LNCAP (cell line): ENCODE results near the gene FGF14.

Experiments used
- TF ChIP-seq, protein P1 (sequence below): fragments of 450-650 bp; IDR thresholded peaks from 2 replicates; pipeline ENCODE4 v1.5.1; 2017; ENCODE audit warnings: mild to moderate bottlenecking

FGF14 gene

DNA sequence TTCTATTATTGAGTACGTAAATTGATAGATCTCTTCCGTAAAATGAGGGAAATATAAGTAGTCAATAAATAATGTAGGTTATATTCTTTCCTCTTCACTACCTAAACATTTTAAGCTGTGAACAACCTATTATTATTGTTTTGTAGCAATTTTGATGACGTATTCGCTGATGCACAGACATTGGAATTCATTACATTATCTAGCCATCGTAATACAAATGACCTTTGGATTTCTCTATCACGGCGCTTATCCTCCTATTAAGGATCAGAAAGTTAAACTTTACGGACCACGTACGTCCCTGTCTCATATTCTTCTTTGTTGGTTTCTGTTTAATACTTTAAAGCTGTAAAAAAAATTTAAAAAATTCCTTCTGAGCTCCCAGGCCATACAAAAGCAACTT, 684.5 kb downstream of the FGF14 start:
- TF ChIP-seq, protein P1, sequence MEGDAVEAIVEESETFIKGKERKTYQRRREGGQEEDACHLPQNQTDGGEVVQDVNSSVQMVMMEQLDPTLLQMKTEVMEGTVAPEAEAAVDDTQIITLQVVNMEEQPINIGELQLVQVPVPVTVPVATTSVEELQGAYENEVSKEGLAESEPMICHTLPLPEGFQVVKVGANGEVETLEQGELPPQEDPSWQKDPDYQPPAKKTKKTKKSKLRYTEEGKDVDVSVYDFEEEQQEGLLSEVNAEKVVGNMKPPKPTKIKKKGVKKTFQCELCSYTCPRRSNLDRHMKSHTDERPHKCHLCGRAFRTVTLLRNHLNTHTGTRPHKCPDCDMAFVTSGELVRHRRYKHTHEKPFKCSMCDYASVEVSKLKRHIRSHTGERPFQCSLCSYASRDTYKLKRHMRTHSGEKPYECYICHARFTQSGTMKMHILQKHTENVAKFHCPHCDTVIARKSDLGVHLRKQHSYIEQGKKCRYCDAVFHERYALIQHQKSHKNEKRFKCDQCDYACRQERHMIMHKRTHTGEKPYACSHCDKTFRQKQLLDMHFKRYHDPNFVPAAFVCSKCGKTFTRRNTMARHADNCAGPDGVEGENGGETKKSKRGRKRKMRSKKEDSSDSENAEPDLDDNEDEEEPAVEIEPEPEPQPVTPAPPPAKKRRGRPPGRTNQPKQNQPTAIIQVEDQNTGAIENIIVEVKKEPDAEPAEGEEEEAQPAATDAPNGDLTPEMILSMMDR = no peak

GRCh38 chr13:101714195-101714594, 687.7 kb downstream of the FGF14 start:
- TF ChIP-seq, protein P1 = no peak

GRCh38 chr13:101712026-101712348, 689.9 kb downstream of the FGF14 start:
- TF ChIP-seq, protein P1 = no peak

DNA sequence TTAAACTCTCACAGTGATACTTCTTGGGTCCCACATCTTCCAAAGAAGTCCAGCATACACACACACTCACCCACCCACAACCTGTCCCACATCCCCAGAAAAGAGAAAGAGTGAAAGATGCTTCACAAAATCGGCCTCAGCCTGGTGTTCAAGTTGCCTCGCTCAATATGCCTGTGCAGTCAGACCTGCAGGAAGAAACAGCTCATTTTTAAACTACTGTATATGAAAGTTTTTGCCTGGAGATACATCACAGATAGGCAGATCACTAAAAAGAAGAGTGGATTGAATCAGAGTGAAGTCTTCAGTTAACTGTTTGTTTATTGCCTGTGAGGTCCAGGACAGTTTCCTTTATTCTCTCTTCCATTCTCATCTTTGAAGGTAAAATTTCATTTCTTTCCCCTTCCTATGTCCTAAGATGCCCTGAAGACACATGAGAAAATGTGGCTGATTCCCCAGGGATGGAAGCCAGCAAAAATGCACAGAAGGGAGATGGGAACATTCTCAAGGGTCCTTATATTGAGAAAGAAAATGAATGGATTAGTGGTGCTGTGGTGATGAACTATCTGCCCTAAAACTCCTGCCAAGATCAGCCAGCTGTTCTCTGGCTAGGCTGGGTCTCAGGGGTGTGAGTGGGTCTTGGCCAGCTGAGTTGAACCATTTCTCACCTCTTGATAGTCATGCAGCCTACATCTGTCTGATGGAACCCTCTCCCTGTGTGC, 690.4 kb downstream of the FGF14 start:
- TF ChIP-seq, protein P1 = no peak

DNA sequence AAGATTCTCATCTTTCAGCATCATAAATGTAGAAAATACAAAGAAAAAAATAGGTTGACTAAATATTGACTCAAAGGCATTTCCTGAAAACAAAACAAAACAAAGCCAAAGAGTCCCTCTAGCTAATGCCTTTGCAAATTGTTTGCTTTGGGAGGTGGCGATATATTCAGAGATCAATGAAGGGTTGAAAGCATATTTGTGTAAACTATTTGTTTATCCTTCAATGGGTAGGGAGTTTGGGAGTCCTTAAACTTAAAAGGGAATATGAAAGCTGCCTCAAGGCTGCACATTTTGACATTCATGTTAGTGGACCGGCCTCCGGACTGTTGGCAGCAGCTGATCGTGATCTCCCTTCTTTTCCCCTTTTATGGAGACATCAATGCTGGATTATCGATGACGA, 691.9 kb downstream of the FGF14 start:
- TF ChIP-seq, protein P1 = no peak

GRCh38 chr13:101708115-101708514, 693.7 kb downstream of the FGF14 start:
- TF ChIP-seq, protein P1 = no peak

DNA sequence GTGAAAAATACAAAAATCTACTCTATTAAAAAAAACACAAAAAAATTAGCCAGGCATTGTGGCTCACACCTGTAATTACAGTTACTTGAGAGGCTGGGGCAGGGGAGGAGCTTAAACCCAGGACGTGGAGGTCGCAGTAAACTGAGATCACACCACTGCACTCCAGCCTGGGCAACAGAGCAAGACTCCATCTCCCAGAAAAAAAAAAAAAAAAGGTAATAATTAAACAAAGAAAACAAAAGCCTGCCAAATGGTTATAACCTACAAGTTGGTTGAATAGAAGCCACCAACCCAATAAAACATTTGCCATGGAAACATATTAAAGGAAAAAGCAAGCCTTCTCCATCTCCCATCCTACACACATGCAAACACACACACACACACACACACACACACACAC, 694.2 kb downstream of the FGF14 start:
- TF ChIP-seq, protein P1 = no peak

- TF ChIP-seq, protein P1 = no peak
These were observed 695.2 kb downstream of the FGF14 start for GRCh38 chr13:101706651-101707050.
